GM18507 (cell line): ENCODE data around the gene KLHL29.

Source experiments
- DNase-seq: peaks from one replicate; pipeline ENCODE4 v3.0.0; 2011; ENCODE audit warnings: low read depth; ENCODE audit not compliant: insufficient read length; ENCODE audit errors: extremely low spot score
- FAIRE-seq: peaks from 2 replicates; lab custom pipeline; 2011; peaks lifted over from hg19 to GRCh38; lab: Jason Lieb, UNC

Gene KLHL29

GRCh38 chr2:23518481-23519333 lies 133.7 kb downstream of the KLHL29 start:
- DNase-seq (no peak), FAIRE-seq (no peak)

GRCh38 chr2:23519334-23519651 lies 134.3 kb downstream of the KLHL29 start:
- FAIRE-seq, result no peak
- DNase-seq, result no peak

- DNase-seq (no peak), FAIRE-seq (no peak)
Measured at GRCh38 chr2:23520256-23520655, 135.3 kb downstream of the KLHL29 start.

GRCh38 chr2:23521060-23521459 lies 136.1 kb downstream of the KLHL29 start:
- FAIRE-seq (no peak), DNase-seq (no peak)

GRCh38 chr2:23522726-23523372 lies 137.9 kb downstream of the KLHL29 start:
- FAIRE-seq (no peak), DNase-seq (no peak)

GRCh38 chr2:23523373-23524260 lies 138.6 kb downstream of the KLHL29 start:
- DNase-seq, result no peak
- FAIRE-seq, result no peak

GRCh38 chr2:23524261-23524706 lies 139.3 kb downstream of the KLHL29 start:
- no peak for DNase-seq
- FAIRE-seq, result no peak

- FAIRE-seq (no peak), DNase-seq (no peak)
Measured at GRCh38 chr2:23525137-23525765, 140.3 kb downstream of the KLHL29 start.

- FAIRE-seq (no peak), DNase-seq (no peak)
Measured at GRCh38 chr2:23526114-23526513, 141.1 kb downstream of the KLHL29 start.

GRCh38 chr2:23526835-23527790 lies 142.1 kb downstream of the KLHL29 start:
- FAIRE-seq (no peak), DNase-seq (no peak)

GRCh38 chr2:23528171-23528570 lies 143.2 kb downstream of the KLHL29 start:
- no peak for DNase-seq
- no peak for FAIRE-seq

- DNase-seq (no peak), FAIRE-seq (no peak)
Measured at GRCh38 chr2:23528690-23529089, 143.7 kb downstream of the KLHL29 start.

GRCh38 chr2:23529659-23530058 lies 144.7 kb downstream of the KLHL29 start:
- no peak for DNase-seq
- FAIRE-seq, result no peak

GRCh38 chr2:23530206-23530908 lies 145.4 kb downstream of the KLHL29 start:
- DNase-seq (no peak), FAIRE-seq (no peak)

GRCh38 chr2:23530909-23531276 lies 145.9 kb downstream of the KLHL29 start:
- DNase-seq, result no peak
- no peak for FAIRE-seq

GRCh38 chr2:23531280-23531679 lies 146.3 kb downstream of the KLHL29 start:
- no peak for DNase-seq
- no peak for FAIRE-seq

GRCh38 chr2:23531881-23532280 lies 146.9 kb downstream of the KLHL29 start:
- DNase-seq, result no peak
- no peak for FAIRE-seq
